ENCODE data around the gene CACNB4. TPM values are rescaled to one million over a fixed set of nuclear protein-coding genes. Genes with fewer than 3 reads are reported as not detected.

Gene CACNB4
- total and polyA plus RNA-seq, 4 experiments from 2014 or later = 0.47 to 0.64 TPM; not detected in 2

DNA sequence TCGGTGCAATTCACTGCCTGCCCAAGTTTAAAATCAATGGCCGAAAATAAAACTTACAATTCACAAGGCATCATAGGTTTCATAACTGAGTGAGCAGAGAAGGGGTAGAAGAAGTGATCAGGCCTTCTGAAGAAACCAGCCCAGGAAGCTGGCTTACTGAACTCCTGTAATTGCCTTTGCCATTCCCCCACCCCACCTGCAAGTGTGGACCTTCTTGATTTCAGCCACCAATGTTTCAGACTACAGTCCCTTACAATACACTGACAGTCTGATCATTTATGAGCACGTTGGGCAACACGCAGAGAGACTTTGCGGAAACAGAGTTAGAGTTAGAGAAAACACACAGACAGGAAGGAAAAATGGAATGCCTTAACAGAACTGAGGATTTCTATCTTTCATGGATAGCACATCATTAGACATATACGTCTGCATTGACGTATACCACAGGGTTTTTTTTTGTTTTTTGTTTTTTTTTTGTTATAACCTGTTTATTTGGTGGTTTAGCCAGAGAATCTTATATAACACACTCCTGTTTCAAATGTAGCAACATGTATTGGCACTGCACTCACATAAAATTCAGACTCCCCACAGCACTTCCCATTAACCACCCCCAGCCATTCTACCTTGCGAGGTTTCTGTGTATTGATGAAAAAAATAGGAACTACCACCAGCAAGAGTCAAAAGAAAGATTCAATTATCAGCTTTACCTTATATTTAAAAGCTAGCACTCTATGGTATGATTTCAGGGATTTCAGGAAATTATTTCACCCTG lies 126.4 kb downstream of the CACNB4 start:
- H3K4me3 Mint-ChIP-seq = no peak overlapping the region
- H3K36me3 Mint-ChIP-seq = no peaks in the 10 kb centered on the region
- no peaks in the 10 kb centered on the region for H3K36me3 ChIP-seq (ENCODE audit: insufficient read depth, low read length)
- ChIA-PET CTCF (ENCODE audit: partially characterized antibody) (interaction anchor here (0.7 kb wide), 1 partner anchor 749 kb away, joined by 3 read pairs; no protein-coding TSS in a partner anchor), POLR2A (ENCODE audit: partially characterized antibody) (no interaction called here)
- peaks cover 0 to 6% (median 3%) of the 10 kb centered on the region in 4 donors for H3K4me1 Mint-ChIP-seq
- intact Hi-C loops (cut with micrococcal nuclease) = no loop called here
- no peak overlapping the region for H3K27ac Mint-ChIP-seq
- peaks cover 6 to 10% of the 10 kb centered on the region in 2 donors for H3K27me3 Mint-ChIP-seq
- H3K27ac ChIP-seq (ENCODE audit: low read depth, low read length) = no peak overlapping the region
- no peak overlapping the region for H3K4me3 ChIP-seq (ENCODE audit: low read length in 2 of 2)
- no peak for DNase-seq
- no peaks in the 10 kb centered on the region for H3K27me3 ChIP-seq (ENCODE audit: insufficient read depth, low read length)
- H3K4me1 ChIP-seq (ENCODE audit: insufficient read depth, low read length) = no peaks in the 10 kb centered on the region
- H3K9me3 Mint-ChIP-seq = peaks cover 0 to 2% (median 0%) of the 10 kb centered on the region in 8 donors
- H3K9me3 ChIP-seq (ENCODE audit: control insufficient read depth in 1 of 2, low read length in 2 of 2) = no peaks in the 10 kb centered on the region

DNA sequence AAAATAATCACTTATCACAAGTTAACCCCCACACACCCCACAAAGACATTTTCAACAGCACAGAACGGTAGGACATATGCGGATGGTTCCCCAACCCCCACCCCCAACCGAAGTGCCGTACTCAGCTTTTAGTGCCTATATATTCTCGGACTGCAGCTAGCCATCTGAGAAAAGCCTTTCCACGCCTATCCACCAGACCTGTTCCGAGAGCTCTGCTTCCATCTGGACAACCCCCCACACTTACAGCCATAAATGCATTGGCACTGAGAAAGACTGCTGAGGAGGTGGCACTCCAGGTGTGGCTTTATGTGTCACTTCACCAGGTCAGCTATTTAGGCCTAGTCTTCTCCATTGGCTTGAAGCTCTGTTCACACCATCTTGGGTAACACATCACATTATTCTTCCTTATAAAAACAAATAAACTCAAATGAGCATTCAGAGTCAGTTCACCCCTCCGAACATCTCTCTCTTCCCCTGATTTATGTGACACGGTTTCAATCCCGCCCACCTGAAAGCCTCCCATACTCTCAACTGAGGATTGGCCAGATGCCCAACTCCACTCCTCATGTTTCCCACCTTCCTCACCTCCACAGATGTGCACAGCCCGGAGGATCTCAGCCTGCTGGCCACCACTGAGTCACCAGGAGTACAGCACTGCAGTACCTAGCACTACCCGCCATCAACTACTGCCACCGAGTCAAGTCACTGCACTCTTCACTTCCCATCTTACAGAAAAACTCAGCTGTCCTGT lies 127.4 kb downstream of the CACNB4 start:
- peak overlapping the region in 1 of 7 donors; percentile 49 for H3K27ac Mint-ChIP-seq
- H3K27me3 Mint-ChIP-seq = peaks cover 6 to 9% of the 10 kb centered on the region in 2 donors
- H3K9me3 ChIP-seq (ENCODE audit: control insufficient read depth in 1 of 2, low read length in 2 of 2) = no peaks in the 10 kb centered on the region
- H3K36me3 ChIP-seq (ENCODE audit: insufficient read depth, low read length) = no peaks in the 10 kb centered on the region
- no peaks in the 10 kb centered on the region for H3K36me3 Mint-ChIP-seq
- no peak for DNase-seq
- no peak overlapping the region for H3K4me3 Mint-ChIP-seq
- H3K27ac ChIP-seq (ENCODE audit: low read depth, low read length) = no peak overlapping the region
- ChIA-PET POLR2A (ENCODE audit: partially characterized antibody) (no interaction called here), CTCF (ENCODE audit: partially characterized antibody) (interaction anchor here (0.7 kb wide), 1 partner anchor 749 kb away, joined by 3 read pairs; no protein-coding TSS in a partner anchor)
- H3K27me3 ChIP-seq (ENCODE audit: insufficient read depth, low read length) = no peaks in the 10 kb centered on the region
- H3K4me1 ChIP-seq (ENCODE audit: insufficient read depth, low read length) = no peaks in the 10 kb centered on the region
- H3K9me3 Mint-ChIP-seq = peaks cover 0 to 2% (median 0%) of the 10 kb centered on the region in 8 donors
- H3K4me3 ChIP-seq (ENCODE audit: low read length in 2 of 2) = no peak overlapping the region
- peaks cover 0 to 6% (median 3%) of the 10 kb centered on the region in 4 donors for H3K4me1 Mint-ChIP-seq
- intact Hi-C loops (cut with micrococcal nuclease) = no loop called here

DNA sequence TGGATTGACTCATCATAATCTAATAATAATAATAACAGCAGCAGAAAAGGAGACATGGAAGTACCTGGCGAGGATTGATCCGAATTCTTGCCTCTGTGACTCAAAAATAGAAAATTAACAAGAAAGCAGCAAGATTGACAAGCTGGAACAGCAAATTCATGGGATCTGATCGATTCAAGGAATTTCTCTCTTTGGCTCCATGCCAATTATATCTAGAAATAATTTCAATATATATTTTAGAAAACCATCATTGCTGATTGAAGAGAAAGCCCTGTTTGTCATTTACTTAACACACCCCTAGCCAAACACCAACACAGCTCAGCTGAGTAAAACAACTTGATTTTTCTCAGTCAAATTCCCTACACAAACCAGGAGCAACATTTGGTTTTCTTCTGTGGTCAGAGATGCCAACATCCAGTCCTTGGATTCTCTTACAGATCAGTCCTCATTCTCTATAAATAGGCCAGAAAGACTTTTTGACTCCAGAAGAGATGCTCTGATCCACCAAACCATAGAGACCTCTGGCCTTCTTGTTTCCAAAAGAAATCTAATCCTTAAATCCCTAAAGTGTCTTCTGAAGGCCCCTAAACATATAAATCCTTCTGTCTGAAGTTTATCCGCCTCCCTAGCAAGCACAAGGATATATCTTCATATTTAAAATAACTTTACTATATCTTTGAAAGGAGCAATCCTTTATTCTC lies 129.9 kb downstream of the CACNB4 start:
- CTCF ChIA-PET (ENCODE audit: partially characterized antibody) = no interaction called here
- intact Hi-C loops (cut with micrococcal nuclease) = no loop called here
- no peak overlapping the region for H3K27ac Mint-ChIP-seq
- H3K27me3 Mint-ChIP-seq = peaks cover 3 to 5% of the 10 kb centered on the region in 2 donors
- POLR2A ChIA-PET (ENCODE audit: partially characterized antibody) = no interaction called here
- H3K4me1 ChIP-seq (ENCODE audit: insufficient read depth, low read length) = no peaks in the 10 kb centered on the region
- H3K27ac ChIP-seq (ENCODE audit: low read depth, low read length) = no peak overlapping the region
- H3K4me3 ChIP-seq (ENCODE audit: low read length in 2 of 2) = no peak overlapping the region
- peaks cover 0 to 2% (median 0%) of the 10 kb centered on the region in 8 donors for H3K9me3 Mint-ChIP-seq
- H3K4me1 Mint-ChIP-seq = peaks cover 0 to 3% (median 1%) of the 10 kb centered on the region in 4 donors
- no peaks in the 10 kb centered on the region for H3K9me3 ChIP-seq (ENCODE audit: control insufficient read depth in 1 of 2, low read length in 2 of 2)
- no peak overlapping the region for H3K4me3 Mint-ChIP-seq
- H3K36me3 ChIP-seq (ENCODE audit: insufficient read depth, low read length) = no peaks in the 10 kb centered on the region
- no peaks in the 10 kb centered on the region for H3K36me3 Mint-ChIP-seq
- DNase-seq = no peak
- no peaks in the 10 kb centered on the region for H3K27me3 ChIP-seq (ENCODE audit: insufficient read depth, low read length)

DNA sequence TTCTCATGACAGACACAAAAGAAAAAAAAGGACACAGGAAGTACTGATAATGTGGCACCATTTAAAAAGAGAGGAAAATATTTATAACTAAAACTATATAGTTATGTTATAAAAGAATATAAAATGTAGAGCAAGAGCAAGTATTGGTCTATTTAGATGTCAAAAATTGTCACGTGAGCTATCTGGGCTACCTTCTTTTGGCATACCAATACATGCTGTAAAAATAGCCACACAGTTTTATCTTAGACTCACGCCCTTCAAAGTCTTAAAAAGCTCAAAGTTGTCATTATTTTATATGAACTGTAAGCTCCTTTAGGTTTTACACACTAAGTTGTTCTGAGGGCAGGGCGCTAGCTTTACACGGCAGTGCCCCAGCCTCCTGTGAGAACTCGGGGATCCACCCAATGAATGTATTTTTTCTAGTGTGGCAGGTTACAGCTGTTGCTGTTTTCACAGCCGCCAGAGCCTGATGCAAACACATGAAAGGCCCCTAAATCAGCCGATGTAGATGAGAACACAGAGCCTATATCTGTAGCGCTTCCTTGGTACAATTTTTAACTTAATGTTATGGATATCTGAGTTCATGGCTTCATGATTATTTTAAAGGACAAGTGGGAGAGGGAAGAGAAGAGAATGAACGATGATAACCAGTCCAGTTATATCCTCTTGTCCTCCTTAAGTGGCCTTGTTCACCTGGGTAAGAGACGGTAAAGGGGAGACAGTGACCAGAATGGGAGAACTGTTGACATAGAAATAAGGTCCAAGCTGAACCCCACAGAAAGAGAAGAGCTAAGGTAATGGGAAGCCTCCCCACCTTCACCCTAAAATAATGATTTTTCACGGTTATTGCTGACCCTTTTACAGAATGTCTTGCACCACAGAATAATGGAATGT lies 130.8 kb downstream of the CACNB4 start:
- no peaks in the 10 kb centered on the region for H3K36me3 ChIP-seq (ENCODE audit: insufficient read depth, low read length)
- H3K9me3 Mint-ChIP-seq = peaks cover 0 to 2% (median 0%) of the 10 kb centered on the region in 8 donors
- H3K27ac Mint-ChIP-seq = no peak overlapping the region
- intact Hi-C loops (cut with micrococcal nuclease) = no loop called here
- no peaks in the 10 kb centered on the region for H3K4me1 Mint-ChIP-seq
- no peaks in the 10 kb centered on the region for H3K27me3 ChIP-seq (ENCODE audit: insufficient read depth, low read length)
- no peak overlapping the region for H3K27ac ChIP-seq (ENCODE audit: low read depth, low read length)
- POLR2A ChIA-PET (ENCODE audit: partially characterized antibody) = no interaction called here
- no peak overlapping the region for H3K4me3 ChIP-seq (ENCODE audit: low read length in 2 of 2)
- no peaks in the 10 kb centered on the region for H3K36me3 Mint-ChIP-seq
- H3K27me3 Mint-ChIP-seq = peaks cover 2 to 3% of the 10 kb centered on the region in 2 donors
- CTCF ChIA-PET (ENCODE audit: partially characterized antibody) = no interaction called here
- H3K4me3 Mint-ChIP-seq = no peak overlapping the region
- DNase-seq = no peak
- no peaks in the 10 kb centered on the region for H3K9me3 ChIP-seq (ENCODE audit: control insufficient read depth in 1 of 2, low read length in 2 of 2)
- no peaks in the 10 kb centered on the region for H3K4me1 ChIP-seq (ENCODE audit: insufficient read depth, low read length)

DNA sequence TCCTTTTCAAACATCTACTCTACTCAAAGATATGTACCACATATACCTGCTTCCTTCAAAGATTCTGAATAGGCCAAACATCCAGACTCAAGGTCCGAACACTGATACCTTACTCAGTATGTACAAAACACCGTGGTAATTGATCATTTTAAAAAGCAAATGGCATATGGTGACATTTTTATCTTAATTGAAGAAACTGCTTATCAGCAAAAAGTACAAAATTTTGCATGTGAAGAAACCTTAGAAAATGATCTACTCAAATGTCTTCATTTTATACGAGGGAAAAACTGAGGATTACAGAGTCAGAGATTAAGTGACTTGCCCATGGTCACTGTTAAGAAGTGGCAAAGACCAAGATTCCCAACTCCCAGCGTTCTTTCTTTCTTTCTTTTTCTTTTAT lies 133.0 kb downstream of the CACNB4 start:
- intact Hi-C loops (cut with micrococcal nuclease) = no loop called here
- H3K4me1 ChIP-seq (ENCODE audit: insufficient read depth, low read length) = no peaks in the 10 kb centered on the region
- Mint-ChIP-seq H3K4me3 (no peak overlapping the region), H3K9me3 (no peaks in the 10 kb centered on the region), H3K36me3 (no peaks in the 10 kb centered on the region), H3K4me1 (no peaks in the 10 kb centered on the region), H3K27me3 (peaks cover 0 to under 1% of the 10 kb centered on the region in 2 donors), H3K27ac (no peak overlapping the region)
- no peaks in the 10 kb centered on the region for H3K9me3 ChIP-seq (ENCODE audit: control insufficient read depth in 1 of 2, low read length in 2 of 2)
- H3K36me3 ChIP-seq (ENCODE audit: insufficient read depth, low read length) = no peaks in the 10 kb centered on the region
- H3K4me3 ChIP-seq (ENCODE audit: low read length in 2 of 2) = no peak overlapping the region
- H3K27ac ChIP-seq (ENCODE audit: low read depth, low read length) = no peak overlapping the region
- CTCF ChIA-PET (ENCODE audit: partially characterized antibody) = no interaction called here
- no peaks in the 10 kb centered on the region for H3K27me3 ChIP-seq (ENCODE audit: insufficient read depth, low read length)
- no peak for DNase-seq
- POLR2A ChIA-PET (ENCODE audit: partially characterized antibody) = no interaction called here

DNA sequence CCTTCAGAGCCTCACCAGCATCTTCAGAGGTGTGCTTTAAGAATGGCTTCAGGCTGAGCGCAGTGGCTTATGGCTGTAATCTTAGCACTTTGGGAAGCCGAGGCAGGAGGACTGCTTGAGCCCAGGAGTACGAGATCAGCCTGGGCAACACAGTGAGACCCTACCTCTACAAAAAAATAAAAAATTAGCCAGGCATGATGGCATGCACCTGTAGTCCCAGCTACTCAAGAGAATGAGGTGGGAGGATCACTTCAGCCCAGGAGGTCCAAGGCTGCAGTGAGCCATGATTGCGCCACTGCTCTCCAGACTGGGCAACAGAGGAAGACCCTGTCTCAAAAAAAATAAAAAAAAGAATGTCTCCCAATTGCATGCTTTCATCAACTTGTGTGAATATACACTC lies 137.3 kb downstream of the CACNB4 start:
- Mint-ChIP-seq H3K36me3 (no peaks in the 10 kb centered on the region), H3K9me3 (no peaks in the 10 kb centered on the region), H3K4me1 (no peaks in the 10 kb centered on the region), H3K27me3 (peaks cover 0 to 2% of the 10 kb centered on the region in 2 donors), H3K4me3 (no peak overlapping the region), H3K27ac (no peak overlapping the region)
- ChIA-PET POLR2A (ENCODE audit: partially characterized antibody) (no interaction called here), CTCF (ENCODE audit: partially characterized antibody) (no interaction called here)
- no peak overlapping the region for H3K27ac ChIP-seq (ENCODE audit: low read depth, low read length)
- DNase-seq = no peak
- no peaks in the 10 kb centered on the region for H3K9me3 ChIP-seq (ENCODE audit: control insufficient read depth in 1 of 2, low read length in 2 of 2)
- intact Hi-C loops (cut with micrococcal nuclease) = no loop called here
- no peaks in the 10 kb centered on the region for H3K36me3 ChIP-seq (ENCODE audit: insufficient read depth, low read length)
- no peak overlapping the region for H3K4me3 ChIP-seq (ENCODE audit: low read length in 2 of 2)
- H3K27me3 ChIP-seq (ENCODE audit: insufficient read depth, low read length) = no peaks in the 10 kb centered on the region
- H3K4me1 ChIP-seq (ENCODE audit: insufficient read depth, low read length) = no peaks in the 10 kb centered on the region
